Measurements from ENCODE around the gene WIZ.
"Not testable (repeated sequence)": the region's sequence is repeated elsewhere in the genome, so short reads cannot be mapped to it uniquely, and the experiment has no call there.

Gene WIZ

DNA sequence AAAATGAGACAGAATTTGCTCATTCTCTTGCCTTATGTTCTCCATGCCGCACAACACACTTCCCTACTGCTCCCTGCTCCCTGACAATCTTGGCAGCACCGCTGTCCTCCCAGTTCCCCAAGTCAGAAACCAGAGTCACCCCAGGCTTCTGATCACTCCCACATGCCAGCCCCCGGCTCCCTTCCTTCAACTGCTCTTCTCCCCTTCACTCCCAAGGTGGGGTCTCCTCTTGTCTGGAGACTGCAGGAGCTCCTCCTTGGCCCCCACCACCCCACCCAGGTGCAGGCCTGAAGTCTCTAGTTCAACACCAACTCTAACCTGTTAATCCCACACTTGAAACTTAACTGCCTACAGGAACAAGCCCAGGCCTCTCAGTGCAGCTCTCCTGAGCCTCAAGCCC lies 53.3 kb downstream of the WIZ start:
- H3K9me3 ChIP-seq (ENCODE audit: control insufficient read depth, low read length): no peaks in the 10 kb centered on the region
- H3K4me3 ChIP-seq (ENCODE audit: low read length): no peak overlapping the region
- H3K27me3 ChIP-seq (replicated peaks; ENCODE audit: control insufficient read depth, insufficient read depth, low read length): no peaks in the 10 kb centered on the region
- H3K9ac ChIP-seq (ENCODE audit: low read length): no peak overlapping the region
- H3K36me3 ChIP-seq (ENCODE audit: control insufficient read depth, insufficient read depth, low read length, severe bottlenecking): peaks cover 91% of the 10 kb centered on the region
- H3K4me1 ChIP-seq (ENCODE audit: control insufficient read depth, insufficient read depth, low read length): peaks cover 12% of the 10 kb centered on the region
- no peak for DNase-seq (ENCODE audit: low read depth)

DNA sequence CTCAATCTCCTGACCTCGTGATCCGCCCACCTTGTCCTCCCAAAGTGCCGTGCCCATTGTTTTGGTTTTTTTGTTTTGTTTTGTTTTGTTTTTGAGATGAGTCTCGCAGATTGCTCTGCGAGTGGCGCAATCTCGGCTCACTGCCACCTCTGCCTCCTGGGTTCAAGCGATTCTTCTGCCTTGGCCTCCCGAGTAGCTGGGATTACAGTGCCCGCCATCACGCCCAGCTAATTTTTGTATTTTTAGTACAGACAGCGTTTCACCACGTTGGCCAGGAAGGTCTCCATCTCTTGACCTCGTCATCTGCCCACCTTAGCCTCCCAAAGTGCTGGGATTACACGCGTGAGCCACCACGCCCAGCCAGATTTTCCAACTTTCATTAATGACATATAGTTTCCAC lies 54.5 kb downstream of the WIZ start:
- H3K27me3 ChIP-seq (replicated peaks; ENCODE audit: control insufficient read depth, insufficient read depth, low read length); H3K9ac ChIP-seq (ENCODE audit: low read length); H3K4me3 ChIP-seq (ENCODE audit: low read length); H3K9me3 ChIP-seq (ENCODE audit: control insufficient read depth, low read length); DNase-seq (ENCODE audit: low read depth): not testable (repeated sequence)
- Histone ChIP-seq H3K36me3 (ENCODE audit: control insufficient read depth, insufficient read depth, low read length, severe bottlenecking) (peaks cover 87% of the 10 kb centered on the region), H3K4me1 (ENCODE audit: control insufficient read depth, insufficient read depth, low read length) (peaks cover 12% of the 10 kb centered on the region)

- H3K9ac ChIP-seq (ENCODE audit: low read length): no peak overlapping the region
- no peaks in the 10 kb centered on the region for H3K27me3 ChIP-seq (replicated peaks; ENCODE audit: control insufficient read depth, insufficient read depth, low read length)
- no peak overlapping the region for H3K4me3 ChIP-seq (ENCODE audit: low read length)
- peaks cover 12% of the 10 kb centered on the region for H3K4me1 ChIP-seq (ENCODE audit: control insufficient read depth, insufficient read depth, low read length)
- DNase-seq (ENCODE audit: low read depth): no peak
- peaks cover 82% of the 10 kb centered on the region for H3K36me3 ChIP-seq (ENCODE audit: control insufficient read depth, insufficient read depth, low read length, severe bottlenecking)
- no peaks in the 10 kb centered on the region for H3K9me3 ChIP-seq (ENCODE audit: control insufficient read depth, low read length)
Measured at GRCh38 chr19:15394426-15394825, 55.3 kb downstream of the WIZ start.

DNA sequence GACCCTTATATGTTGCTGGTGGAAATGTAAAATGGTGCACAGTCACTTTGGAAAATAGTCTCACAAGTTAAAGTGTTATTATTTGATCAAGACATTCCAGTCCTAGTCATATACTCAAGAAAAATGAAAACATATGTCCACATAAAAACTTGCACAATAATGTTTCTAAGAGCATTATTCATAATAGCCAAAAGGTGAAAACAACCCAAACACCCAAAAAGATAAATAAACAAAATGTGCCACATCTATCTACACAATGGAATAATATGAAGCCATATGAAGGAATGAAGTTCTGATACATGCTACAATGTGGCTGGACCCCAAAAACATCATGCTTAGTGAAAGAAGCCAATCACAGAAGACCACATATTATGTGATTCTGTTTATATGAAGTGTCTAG lies 55.8 kb downstream of the WIZ start:
- DNase-seq (ENCODE audit: low read depth): peak; percentile 85
- no peak overlapping the region for H3K9ac ChIP-seq (ENCODE audit: low read length)
- H3K4me3 ChIP-seq (ENCODE audit: low read length): no peak overlapping the region
- H3K9me3 ChIP-seq (ENCODE audit: control insufficient read depth, low read length): no peaks in the 10 kb centered on the region
- peaks cover 12% of the 10 kb centered on the region for H3K4me1 ChIP-seq (ENCODE audit: control insufficient read depth, insufficient read depth, low read length)
- H3K27me3 ChIP-seq (replicated peaks; ENCODE audit: control insufficient read depth, insufficient read depth, low read length): no peaks in the 10 kb centered on the region
- peaks cover 78% of the 10 kb centered on the region for H3K36me3 ChIP-seq (ENCODE audit: control insufficient read depth, insufficient read depth, low read length, severe bottlenecking)

- peaks cover 64% of the 10 kb centered on the region for H3K36me3 ChIP-seq (ENCODE audit: control insufficient read depth, insufficient read depth, low read length, severe bottlenecking)
- H3K9ac ChIP-seq (ENCODE audit: low read length): no peak overlapping the region
- no peak overlapping the region for H3K4me3 ChIP-seq (ENCODE audit: low read length)
- peaks cover 12% of the 10 kb centered on the region for H3K4me1 ChIP-seq (ENCODE audit: control insufficient read depth, insufficient read depth, low read length)
- H3K27me3 ChIP-seq (replicated peaks; ENCODE audit: control insufficient read depth, insufficient read depth, low read length): no peaks in the 10 kb centered on the region
- no peaks in the 10 kb centered on the region for H3K9me3 ChIP-seq (ENCODE audit: control insufficient read depth, low read length)
- DNase-seq (ENCODE audit: low read depth): no peak
Measured at GRCh38 chr19:15390814-15391213, 58.9 kb downstream of the WIZ start.

GRCh38 chr19:15381864-15382263 lies 67.9 kb downstream of the WIZ start:
- no peak for DNase-seq (ENCODE audit: low read depth)
- H3K9me3 ChIP-seq (ENCODE audit: control insufficient read depth, low read length): no peaks in the 10 kb centered on the region
- no peak overlapping the region for H3K4me3 ChIP-seq (ENCODE audit: low read length)
- no peaks in the 10 kb centered on the region for H3K27me3 ChIP-seq (replicated peaks; ENCODE audit: control insufficient read depth, insufficient read depth, low read length)
- H3K36me3 ChIP-seq (ENCODE audit: control insufficient read depth, insufficient read depth, low read length, severe bottlenecking): peaks cover 32% of the 10 kb centered on the region
- peaks cover 25% of the 10 kb centered on the region for H3K4me1 ChIP-seq (ENCODE audit: control insufficient read depth, insufficient read depth, low read length)
- H3K9ac ChIP-seq (ENCODE audit: low read length): no peak overlapping the region

DNA sequence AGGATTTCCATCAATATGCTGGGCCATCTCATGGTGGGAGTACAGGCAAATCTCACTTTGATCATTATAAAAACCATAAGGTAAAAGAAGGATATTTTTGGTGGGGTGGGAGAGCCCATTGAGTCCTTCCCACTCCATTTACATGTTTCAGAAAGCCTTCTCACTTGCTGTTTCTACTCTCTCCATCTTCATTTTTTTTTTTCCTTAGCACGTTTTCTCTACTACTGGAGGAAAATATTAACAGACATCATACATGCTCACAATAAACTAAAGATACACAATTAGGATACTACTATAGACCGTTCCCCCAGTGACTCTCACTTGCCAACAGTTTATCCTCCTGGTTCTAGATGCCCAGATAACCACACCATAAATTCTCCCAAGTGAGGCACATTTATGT lies 68.3 kb downstream of the WIZ start:
- peaks cover 30% of the 10 kb centered on the region for H3K36me3 ChIP-seq (ENCODE audit: control insufficient read depth, insufficient read depth, low read length, severe bottlenecking)
- no peak overlapping the region for H3K9ac ChIP-seq (ENCODE audit: low read length)
- DNase-seq (ENCODE audit: low read depth): no peak
- no peaks in the 10 kb centered on the region for H3K9me3 ChIP-seq (ENCODE audit: control insufficient read depth, low read length)
- H3K4me3 ChIP-seq (ENCODE audit: low read length): no peak overlapping the region
- peaks cover 29% of the 10 kb centered on the region for H3K4me1 ChIP-seq (ENCODE audit: control insufficient read depth, insufficient read depth, low read length)
- no peaks in the 10 kb centered on the region for H3K27me3 ChIP-seq (replicated peaks; ENCODE audit: control insufficient read depth, insufficient read depth, low read length)

DNA sequence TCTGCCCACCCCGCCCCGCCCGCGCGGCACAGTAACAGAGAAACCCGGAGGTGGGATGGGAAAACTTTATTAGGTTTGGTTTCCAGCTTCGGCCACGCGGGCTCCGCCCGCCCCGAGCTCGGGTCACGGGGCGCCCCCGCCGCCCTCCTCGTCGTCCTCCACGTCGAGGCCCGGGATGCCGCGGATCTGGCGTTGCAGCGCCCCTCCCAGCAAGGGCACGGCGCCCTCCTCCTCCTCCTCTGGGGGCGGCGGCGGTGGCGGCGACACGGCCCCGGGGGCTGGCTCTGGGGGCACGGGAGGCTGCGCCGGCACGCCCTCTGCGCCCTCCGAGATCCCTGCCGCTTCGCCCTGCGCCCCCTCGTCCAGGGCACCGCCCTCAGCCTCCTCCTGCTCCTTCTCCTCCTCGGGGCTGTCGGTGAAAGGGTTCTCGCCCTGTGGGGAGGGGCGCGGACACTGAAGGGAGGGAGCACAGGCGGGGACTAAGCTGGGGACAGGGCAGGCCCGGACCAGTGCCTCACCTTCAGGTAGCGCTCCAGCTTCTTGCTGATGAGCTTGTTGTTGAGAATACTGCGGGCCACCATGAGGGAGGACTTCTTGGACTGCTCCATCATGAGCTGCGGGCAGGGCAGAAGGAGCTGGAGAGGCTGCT lies 69.6 kb downstream of the WIZ start:
- no peaks in the 10 kb centered on the region for H3K9me3 ChIP-seq (ENCODE audit: control insufficient read depth, low read length)
- H3K27me3 ChIP-seq (replicated peaks; ENCODE audit: control insufficient read depth, insufficient read depth, low read length): no peaks in the 10 kb centered on the region
- peaks cover 31% of the 10 kb centered on the region for H3K4me1 ChIP-seq (ENCODE audit: control insufficient read depth, insufficient read depth, low read length)
- H3K9ac ChIP-seq (ENCODE audit: low read length): peak overlapping the region; percentile 89
- H3K36me3 ChIP-seq (ENCODE audit: control insufficient read depth, insufficient read depth, low read length, severe bottlenecking): peaks cover 25% of the 10 kb centered on the region
- DNase-seq (ENCODE audit: low read depth): peak; percentile 54
- peak overlapping the region; percentile 86 for H3K4me3 ChIP-seq (ENCODE audit: low read length)

DNA sequence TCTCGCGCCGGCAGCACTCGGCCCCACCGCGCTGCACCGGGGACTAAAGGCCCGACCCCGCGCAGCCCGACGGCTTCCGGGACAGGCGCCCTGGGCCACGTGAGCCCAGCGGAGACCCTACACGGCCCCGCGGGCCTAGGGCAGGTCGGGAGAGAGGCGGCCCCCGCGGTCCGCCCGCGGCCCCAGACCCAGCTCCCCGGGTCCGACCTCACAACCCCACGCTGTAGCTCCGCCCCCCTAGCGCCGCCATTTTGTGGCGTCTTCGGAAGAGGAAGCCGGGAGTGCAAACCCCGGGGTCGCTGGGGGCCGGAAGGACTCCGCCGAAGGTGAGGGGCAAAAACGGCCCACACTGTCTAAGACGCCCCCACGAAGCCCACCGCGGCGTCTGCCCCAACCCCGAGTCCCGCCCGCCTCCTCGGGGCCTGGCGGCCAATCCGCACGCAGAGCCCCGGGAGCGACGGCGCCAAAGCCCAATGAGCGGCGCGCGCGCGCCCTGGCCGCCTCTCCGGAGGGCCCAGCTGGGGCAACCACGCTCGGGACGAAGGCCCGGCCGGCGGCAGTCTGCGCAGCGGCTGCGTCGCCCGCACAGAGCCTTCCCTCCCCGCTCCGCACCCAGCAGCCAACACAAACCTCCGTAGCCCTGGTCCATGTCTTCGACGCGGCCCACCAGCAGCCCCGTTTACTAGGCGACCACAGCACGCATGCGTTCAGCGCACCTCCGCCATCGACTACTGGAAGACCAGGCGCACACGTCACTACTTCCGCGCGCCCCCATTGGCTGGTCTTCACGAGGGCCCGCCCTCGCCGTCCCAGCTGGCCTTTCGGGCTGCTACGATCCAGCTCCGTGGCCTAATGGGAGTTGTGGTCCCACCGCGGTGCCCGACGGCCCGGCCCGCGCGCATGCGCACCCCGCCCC lies 70.4 kb downstream of the WIZ start, which contains the start of gene AKAP8:
Gene AKAP8 (minus strand): TSS at position 705 of the 916 bp plus-strand sequence. CDS start 56 bp downstream, at position 649.
- Histone ChIP-seq H3K4me3 (ENCODE audit: low read length) (peak within 1 kb of the TSS; percentile 86), H3K9me3 (ENCODE audit: control insufficient read depth, low read length) (no peaks in the 10 kb centered on the region), H3K4me1 (ENCODE audit: control insufficient read depth, insufficient read depth, low read length) (peaks cover 39% of the 10 kb centered on the region), H3K36me3 (ENCODE audit: control insufficient read depth, insufficient read depth, low read length, severe bottlenecking) (peaks cover 23% of the 10 kb centered on the region), H3K9ac (ENCODE audit: low read length) (peak within 1 kb of the TSS; percentile 98), H3K27me3 (replicated peaks; ENCODE audit: control insufficient read depth, insufficient read depth, low read length) (no peaks in the 10 kb centered on the region)
- peak; percentile 99 for DNase-seq (ENCODE audit: low read depth)

GRCh38 chr19:15378534-15379082 lies 71.1 kb downstream of the WIZ start:
- H3K4me1 ChIP-seq (ENCODE audit: control insufficient read depth, insufficient read depth, low read length): peaks cover 44% of the 10 kb centered on the region
- peak; percentile 74 for DNase-seq (ENCODE audit: low read depth)

GRCh38 chr19:15374796-15375440 lies 74.8 kb downstream of the WIZ start:
- Histone ChIP-seq H3K27me3 (replicated peaks; ENCODE audit: control insufficient read depth, insufficient read depth, low read length) (no peaks in the 10 kb centered on the region), H3K36me3 (ENCODE audit: control insufficient read depth, insufficient read depth, low read length, severe bottlenecking) (peaks cover 37% of the 10 kb centered on the region), H3K9ac (ENCODE audit: low read length) (peak overlapping the region; percentile 33), H3K9me3 (ENCODE audit: control insufficient read depth, low read length) (no peaks in the 10 kb centered on the region), H3K4me1 (ENCODE audit: control insufficient read depth, insufficient read depth, low read length) (peaks cover 32% of the 10 kb centered on the region), H3K4me3 (ENCODE audit: low read length) (no peak overlapping the region)
- no peak for DNase-seq (ENCODE audit: low read depth)

More at GRCh38 chr19:15378534-15379082, 71.1 kb downstream of the WIZ start:
- Histone ChIP-seq H3K9me3 (ENCODE audit: control insufficient read depth, low read length) (no peaks in the 10 kb centered on the region), H3K9ac (ENCODE audit: low read length) (peak overlapping the region; percentile 98), H3K36me3 (ENCODE audit: control insufficient read depth, insufficient read depth, low read length, severe bottlenecking) (peaks cover 25% of the 10 kb centered on the region), H3K27me3 (replicated peaks; ENCODE audit: control insufficient read depth, insufficient read depth, low read length) (no peaks in the 10 kb centered on the region), H3K4me3 (ENCODE audit: low read length) (peak overlapping the region; percentile 86)

All from adipocyte (in vitro differentiated cells).